Gastroesophageal sphincter (tissue), 4 donors: ENCODE data around the gene ABR. TPM values are rescaled to one million over a fixed set of nuclear protein-coding genes. Genes with fewer than 3 reads are reported as not detected.

Source experiments
- ATAC-seq: fragments of 150-250 bp; one replicate; pipeline ENCODE4 v1.9.1; 2016; ENCODE audit warnings: mild to moderate bottlenecking, moderate library complexity
- H3K27ac ChIP-seq, 4 donors: fragments of 200-600 bp; sonication (generic) in 3 of 4; 1 replicate in 3 of 4; 2 replicates in 1 of 4; pipeline ENCODE4 v1.5.1; 2016 to 2019
- H3K27me3 ChIP-seq: fragments of 200-600 bp; sonication (generic); one replicate; pipeline ENCODE4 v1.5.1; 2019
- H3K36me3 ChIP-seq, 2 donors: fragments of 200-600 bp; sonication (generic); one replicate each; pipeline ENCODE4 v1.5.1; 2019; ENCODE audit warnings: control low read depth in 1 of 2
- H3K4me1 ChIP-seq, 3 donors: fragments of 200-600 bp; sonication (generic); 1 replicate in 2 of 3; 2 replicates in 1 of 3; pipeline ENCODE4 v1.5.1; 2016 to 2019; ENCODE audit warnings: control low read depth in 2 of 3
- H3K4me3 ChIP-seq, 2 donors: fragments of 200-600 bp; sonication (generic); one replicate each; pipeline ENCODE4 v1.5.1; 2019; ENCODE audit warnings: mild to moderate bottlenecking in 1 of 2, moderate library complexity in 1 of 2
- H3K9me3 ChIP-seq, 3 donors: fragments of 200-600 bp; sonication (generic); one replicate each; pipeline ENCODE4 v1.5.1; 2017 to 2019; ENCODE audit warnings: control low read depth in 2 of 3
- CTCF ChIP-seq, 4 experiments: fragments of 200-600 bp in 2 of 4; fragments of 450-650 bp in 2 of 4; sonication (generic) in 1 of 4; IDR thresholded peaks; one replicate each; pipeline ENCODE4 v1.5.1; 2017 to 2019; ENCODE audit warnings: antibody characterized with exemption in 4 of 4, mild to moderate bottlenecking in 2 of 4, moderate library complexity in 2 of 4
- EP300 ChIP-seq: sonication (generic); formaldehyde crosslinking; IDR thresholded peaks from one replicate; pipeline ENCODE4 v1.6.1; 2017; ENCODE audit warnings: antibody characterized with exemption, mild to moderate bottlenecking
- POLR2A ChIP-seq, 2 donors: fragments of 450-650 bp; IDR thresholded peaks; one replicate each; pipeline ENCODE4 v1.6.1; 2017; ENCODE audit warnings: antibody characterized with exemption in 2 of 2, mild to moderate bottlenecking in 2 of 2, moderate library complexity in 1 of 2
- POLR2AphosphoS5 ChIP-seq: sonication (generic); formaldehyde crosslinking; IDR thresholded peaks from one replicate; pipeline ENCODE4 v1.6.1; 2017; ENCODE audit warnings: antibody characterized with exemption
- WGBS, 2 donors: methylation state at CpG; one replicate each; pipeline ENCODE4 v1.1.5; 2018; ENCODE audit warnings: low coverage in 1 of 2; 5-methylcytosine and 5-hydroxymethylcytosine counted together
- total RNA-seq, 4 donors: library from RNA; depleted of rRNA; stranded (reverse); fragments of >200 nt; gene quantifications; one replicate each; pipeline ENCODE4 v1.1.0, GENCODE V29; 2016

The ABR gene
- total RNA-seq, 4 donors from 2014 or later: 62.6 to 147 (median 114) TPM

DNA sequence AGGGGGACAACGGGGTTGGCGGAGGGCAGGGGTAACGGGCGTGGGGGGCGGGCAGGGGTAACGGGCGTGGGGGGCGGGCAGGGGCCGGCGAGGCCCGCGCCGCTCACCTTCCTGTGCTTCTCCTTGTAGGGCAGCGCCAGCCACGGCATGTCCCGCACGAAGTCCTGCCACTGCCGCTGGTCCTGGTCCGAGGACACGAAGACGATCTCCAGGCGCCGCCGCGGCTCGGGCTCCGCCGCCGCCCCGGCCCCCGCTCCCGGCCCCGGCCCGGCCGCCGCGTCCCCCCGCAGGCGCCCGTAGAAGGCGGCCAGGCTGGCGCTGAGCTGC lies 200.6 kb downstream of the ABR start:
- peak; percentile 71 for ATAC-seq
- H3K9me3 ChIP-seq: no peaks in the 10 kb centered on the region
- 0% methylated on average over 3 of the region's 42 CpGs; no CpG with 5 or more reads in 1 of the 2 donors for WGBS, 2 donors
- H3K27me3 ChIP-seq: no peaks in the 10 kb centered on the region
- H3K4me1 ChIP-seq: peaks cover 0 to 56% (median 28%) of the 10 kb centered on the region in 3 donors
- peak overlapping the region; percentile 73 to 96 (median 94) for H3K27ac ChIP-seq
- peak overlapping the region; percentile 83 to 85 for H3K4me3 ChIP-seq
- TF ChIP-seq EP300: no peak
- no peak for TF ChIP-seq POLR2AphosphoS5
- no peak for TF ChIP-seq POLR2A (IDR thresholded peaks at IDR 0.05)
- TF ChIP-seq CTCF (IDR thresholded peaks at IDR 0.05): no peak
- no peaks in the 10 kb centered on the region for H3K36me3 ChIP-seq

DNA sequence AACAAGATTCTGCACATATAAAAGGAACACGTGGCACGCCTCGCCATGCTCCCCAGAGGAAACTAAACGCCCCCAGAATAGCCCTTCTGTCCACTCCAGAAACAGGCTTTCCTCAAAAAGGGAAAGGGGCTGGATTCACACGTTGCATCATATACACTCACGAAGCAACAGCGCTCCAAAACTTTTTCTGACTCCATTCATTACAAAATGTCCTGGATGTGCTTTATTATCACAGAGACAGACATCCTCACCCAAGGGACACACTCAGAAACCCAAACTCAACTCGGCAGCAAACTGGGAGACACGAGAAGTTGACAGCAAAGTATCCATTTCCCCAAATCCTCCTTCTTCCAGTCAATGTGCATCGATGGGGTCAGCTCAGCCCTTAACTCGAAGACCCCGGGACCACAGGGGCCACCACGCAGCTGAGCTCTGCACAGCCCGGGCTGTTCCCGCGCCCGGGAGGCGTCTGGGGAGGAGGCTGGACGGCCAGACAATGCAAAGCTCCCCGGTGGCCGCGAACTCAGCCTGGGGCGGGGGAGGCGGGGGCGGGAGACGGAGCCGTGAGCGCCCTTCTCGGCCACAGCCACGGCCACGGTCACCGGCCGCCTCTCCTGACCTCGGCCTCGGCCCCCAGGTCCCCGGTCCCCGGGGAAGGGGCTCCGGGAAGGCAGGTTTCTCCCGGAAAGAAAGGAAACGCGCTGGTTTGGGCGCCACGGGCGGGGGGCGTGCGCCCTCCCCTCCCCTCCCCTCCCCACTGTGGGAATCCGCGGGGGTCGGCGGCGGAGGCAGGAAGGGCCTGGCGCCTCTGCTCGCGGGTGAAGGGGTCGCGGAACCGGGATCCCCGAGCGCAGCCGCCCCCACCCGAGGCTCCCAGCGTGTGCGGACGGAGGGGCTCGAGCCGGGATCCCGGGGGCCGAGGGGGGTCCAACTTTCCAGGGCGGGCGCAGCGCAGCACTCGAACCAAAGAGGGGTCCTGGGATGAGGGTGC lies 201.4 kb downstream of the ABR start:
- 0 to 7% methylated on average over 7 to 8 of the region's 72 CpGs for WGBS, 2 donors
- peak overlapping the region; percentile 73 to 96 (median 94) for H3K27ac ChIP-seq
- no peaks in the 10 kb centered on the region for H3K36me3 ChIP-seq
- peak overlapping the region; percentile 83 to 85 for H3K4me3 ChIP-seq
- no peak for ATAC-seq
- peaks cover 0 to 56% (median 28%) of the 10 kb centered on the region in 3 donors for H3K4me1 ChIP-seq
- no peaks in the 10 kb centered on the region for H3K9me3 ChIP-seq
- TF ChIP-seq POLR2AphosphoS5: peak; percentile 64
- no peak for TF ChIP-seq CTCF (IDR thresholded peaks at IDR 0.05)
- H3K27me3 ChIP-seq: no peaks in the 10 kb centered on the region

GRCh38 chr17:977166-977565 lies 202.6 kb downstream of the ABR start:
- Histone ChIP-seq H3K4me3 (peak overlapping the region in 1 of 2 donors; percentile 83), H3K9me3 (no peaks in the 10 kb centered on the region), H3K4me1 (peaks cover 0 to 56% (median 28%) of the 10 kb centered on the region in 3 donors), H3K36me3 (no peaks in the 10 kb centered on the region), H3K27me3 (no peaks in the 10 kb centered on the region), H3K27ac (peak overlapping the region in 3 of 4 donors; percentile 91 to 96 (median 96))
- TF ChIP-seq POLR2AphosphoS5 (no peak), POLR2A (IDR thresholded peaks at IDR 0.05) (no peak), EP300 (no peak), CTCF (IDR thresholded peaks at IDR 0.05) (no peak)
- ATAC-seq: no peak
- 43 to 53% methylated on average over 6 of the region's 6 CpGs for WGBS, 2 donors

- Histone ChIP-seq H3K4me1 (peaks cover 0 to 56% (median 28%) of the 10 kb centered on the region in 3 donors), H3K36me3 (no peaks in the 10 kb centered on the region), H3K27me3 (no peaks in the 10 kb centered on the region), H3K4me3 (no peak overlapping the region), H3K9me3 (no peaks in the 10 kb centered on the region), H3K27ac (peak overlapping the region in 2 of 4 donors; percentile 91 to 96)
- 52 to 64% methylated on average over 6 of the region's 6 CpGs for WGBS, 2 donors
- no peak for ATAC-seq
- no peak for TF ChIP-seq POLR2AphosphoS5
- TF ChIP-seq EP300: no peak
- TF ChIP-seq CTCF (IDR thresholded peaks at IDR 0.05): no peak
- TF ChIP-seq POLR2A (IDR thresholded peaks at IDR 0.05): no peak
Measured at GRCh38 chr17:976312-976711, 203.5 kb downstream of the ABR start.
